GM19193 (cell line): ENCODE measurements around the gene LMX1A.

Source experiments
- POLR2A ChIP-seq: IDR thresholded peaks from 4 replicates; pipeline ENCODE4 v1.6.1; 2011; ENCODE audit not compliant: insufficient read depth, insufficient read length; ENCODE audit errors: extremely low read depth

The LMX1A gene

DNA sequence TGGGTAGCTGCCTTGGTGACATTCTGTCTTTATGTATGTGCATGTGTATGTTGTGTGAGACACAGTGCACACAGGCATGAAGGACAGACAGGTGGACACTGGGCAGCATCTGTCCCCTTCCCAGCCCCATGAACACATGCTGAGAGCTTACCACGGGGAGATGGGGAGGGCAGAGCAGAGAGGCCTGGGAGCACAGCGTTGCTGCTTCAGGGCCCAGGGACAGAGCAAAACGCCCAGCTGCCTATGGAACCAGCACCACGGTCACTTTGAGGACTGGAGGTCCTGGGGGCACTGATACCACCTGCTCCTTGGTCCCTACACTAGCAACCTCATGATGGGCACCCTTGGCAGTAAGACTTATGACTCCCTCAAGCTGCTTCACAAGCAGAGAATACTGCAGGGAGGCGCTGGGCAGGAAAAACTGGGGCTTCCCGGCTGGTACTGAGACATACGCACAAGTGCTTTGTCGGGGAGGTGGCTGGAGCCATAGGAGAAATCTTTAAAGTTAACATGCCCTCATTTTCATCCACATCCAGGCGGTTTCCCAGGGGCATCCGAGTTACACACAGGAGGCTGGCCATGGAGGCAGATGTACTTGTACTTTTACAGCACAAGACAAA lies 40.3 kb downstream of the LMX1A start:
- TF ChIP-seq POLR2A: no peak

DNA sequence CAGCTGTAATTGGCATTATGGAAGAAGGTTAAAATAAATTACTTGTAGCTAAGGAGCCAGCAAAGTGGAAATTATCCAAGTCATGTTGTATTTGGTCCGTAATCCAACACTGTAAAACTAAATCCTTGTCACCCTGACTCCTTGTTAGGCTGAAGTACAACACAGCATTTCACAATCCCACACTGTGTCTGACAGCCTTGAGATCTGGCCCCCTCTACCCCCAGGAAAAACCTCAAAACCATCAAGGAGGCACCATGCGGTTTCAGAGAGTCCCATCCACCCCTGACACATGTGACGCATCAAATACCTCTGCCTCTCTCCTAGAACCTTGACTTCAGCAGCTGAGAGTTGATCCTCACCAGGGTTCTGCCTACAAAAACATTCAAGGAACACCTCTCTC lies 41.0 kb downstream of the LMX1A start:
- TF ChIP-seq POLR2A: no peak

DNA sequence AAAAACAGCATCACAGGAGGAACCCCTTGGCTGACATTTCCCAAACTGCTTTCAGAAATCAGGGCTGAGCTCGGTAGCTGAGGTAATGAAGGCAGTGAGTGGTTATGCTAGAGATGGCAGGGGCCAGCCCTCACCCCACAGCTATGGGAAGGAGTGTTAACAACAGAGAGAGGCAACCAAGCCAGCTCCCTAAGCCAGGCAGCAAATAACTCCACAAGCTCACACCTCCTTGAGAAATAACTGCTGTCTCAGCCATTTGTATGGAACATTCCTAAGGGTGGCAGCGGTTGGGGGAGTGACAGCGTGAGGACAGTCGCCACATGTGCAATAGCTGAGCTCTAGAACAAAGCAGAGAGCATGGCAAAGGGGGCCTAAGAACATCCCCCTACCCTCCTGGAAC lies 42.6 kb downstream of the LMX1A start:
- TF ChIP-seq POLR2A: no peak

DNA sequence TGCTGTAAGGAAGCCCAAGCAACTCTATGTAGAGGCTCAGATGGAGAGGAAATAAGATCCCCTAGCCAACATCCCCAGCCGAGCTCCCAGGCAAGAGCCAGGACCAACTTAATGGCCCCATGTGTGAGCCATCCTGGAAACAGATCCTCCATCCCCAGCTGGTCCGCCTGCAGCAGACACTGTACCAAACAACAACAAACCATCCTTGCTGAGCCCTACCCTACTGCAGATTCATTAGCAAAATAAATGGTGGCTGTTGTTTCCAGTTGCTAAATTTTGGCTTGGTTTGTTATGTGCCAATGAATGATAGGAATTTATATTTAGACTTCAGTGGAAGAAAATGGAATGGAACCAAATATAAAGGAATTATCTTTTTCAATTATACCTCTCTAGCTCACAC lies 43.9 kb downstream of the LMX1A start:
- no peak for TF ChIP-seq POLR2A

DNA sequence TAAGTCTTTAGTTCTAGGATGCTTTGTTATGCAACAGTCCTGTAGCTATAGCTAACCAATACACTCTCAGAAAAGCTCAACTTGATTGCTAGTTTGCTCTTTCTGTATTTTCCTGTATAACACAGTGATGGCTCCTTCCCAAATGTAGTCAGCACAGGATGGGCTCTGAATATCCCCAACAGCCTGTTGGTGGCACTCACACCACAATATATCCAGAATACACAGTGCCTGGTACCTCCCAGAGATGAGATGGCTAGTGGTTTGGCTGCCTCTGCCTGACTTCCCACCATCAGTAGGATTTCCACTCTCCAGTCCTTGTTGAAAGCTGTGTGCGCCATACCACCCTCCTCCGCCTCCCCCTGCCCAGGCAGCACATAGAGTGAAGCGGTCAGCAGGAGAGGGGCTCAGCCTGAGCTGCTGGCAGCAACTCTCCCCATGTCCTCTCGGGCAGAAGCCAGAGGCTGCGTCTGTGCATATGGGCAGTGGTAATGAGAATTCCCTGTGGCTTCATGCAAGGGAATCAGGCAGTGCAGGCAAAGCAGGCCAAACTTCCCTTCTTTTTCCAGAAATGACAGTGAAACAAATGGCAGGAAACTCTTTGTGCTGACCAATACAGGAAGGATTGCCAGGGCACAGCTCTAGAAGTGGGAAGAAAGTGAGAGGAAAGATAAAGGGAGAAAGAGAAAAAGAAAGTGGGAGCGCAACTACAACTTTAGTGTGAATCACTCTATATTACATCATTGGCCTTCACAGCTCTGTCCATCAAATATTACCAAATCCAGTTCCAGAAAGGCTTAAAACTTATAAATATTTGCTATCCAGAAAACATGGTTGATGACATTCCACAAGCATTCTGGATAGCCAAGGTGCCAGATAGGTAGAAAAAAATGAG lies 49.7 kb downstream of the LMX1A start:
- no peak for TF ChIP-seq POLR2A

DNA sequence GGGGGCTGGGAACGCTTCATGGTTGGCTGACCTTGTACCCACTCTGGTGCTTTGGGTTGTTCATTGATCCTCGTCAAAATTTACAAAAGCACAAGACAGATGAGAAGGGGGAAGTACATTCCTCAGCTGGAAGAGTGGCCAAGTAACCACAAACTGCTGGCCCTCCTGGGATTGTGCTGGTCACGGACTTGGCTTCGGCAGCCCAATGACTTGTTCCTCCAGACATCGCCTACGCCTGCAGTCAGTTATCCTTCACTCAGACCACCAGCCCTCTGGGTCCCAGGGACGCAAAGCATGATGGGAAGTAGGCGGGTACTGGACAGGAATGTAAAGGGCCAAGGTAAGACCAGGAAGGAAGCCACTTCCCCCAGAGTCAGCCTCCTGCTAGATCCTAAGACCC lies 53.1 kb downstream of the LMX1A start:
- no peak for TF ChIP-seq POLR2A

DNA sequence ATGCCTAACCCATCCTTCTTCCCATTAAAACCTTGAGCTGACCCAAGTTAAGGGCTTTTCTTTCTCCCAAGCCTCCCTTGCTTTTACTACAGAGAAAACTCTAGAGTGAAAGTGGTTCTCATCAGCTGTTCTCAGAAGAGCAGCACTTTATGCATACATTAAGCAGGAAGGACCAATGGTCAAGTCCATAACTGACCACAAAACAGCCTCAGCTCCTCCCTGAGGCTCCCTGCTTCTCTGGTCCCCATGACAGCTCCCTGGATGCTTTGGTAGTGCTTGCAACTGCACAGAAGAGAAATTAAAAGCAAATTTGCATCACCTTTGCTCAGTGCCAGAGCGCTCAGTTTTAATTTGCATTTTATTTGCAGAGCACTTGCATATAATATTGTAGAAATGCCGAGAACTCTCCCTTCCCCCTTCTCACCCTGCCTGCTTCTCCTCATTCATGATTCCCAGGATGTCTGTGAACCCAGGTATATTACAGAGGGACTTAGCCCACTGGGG lies 56.1 kb downstream of the LMX1A start:
- no peak for TF ChIP-seq POLR2A

DNA sequence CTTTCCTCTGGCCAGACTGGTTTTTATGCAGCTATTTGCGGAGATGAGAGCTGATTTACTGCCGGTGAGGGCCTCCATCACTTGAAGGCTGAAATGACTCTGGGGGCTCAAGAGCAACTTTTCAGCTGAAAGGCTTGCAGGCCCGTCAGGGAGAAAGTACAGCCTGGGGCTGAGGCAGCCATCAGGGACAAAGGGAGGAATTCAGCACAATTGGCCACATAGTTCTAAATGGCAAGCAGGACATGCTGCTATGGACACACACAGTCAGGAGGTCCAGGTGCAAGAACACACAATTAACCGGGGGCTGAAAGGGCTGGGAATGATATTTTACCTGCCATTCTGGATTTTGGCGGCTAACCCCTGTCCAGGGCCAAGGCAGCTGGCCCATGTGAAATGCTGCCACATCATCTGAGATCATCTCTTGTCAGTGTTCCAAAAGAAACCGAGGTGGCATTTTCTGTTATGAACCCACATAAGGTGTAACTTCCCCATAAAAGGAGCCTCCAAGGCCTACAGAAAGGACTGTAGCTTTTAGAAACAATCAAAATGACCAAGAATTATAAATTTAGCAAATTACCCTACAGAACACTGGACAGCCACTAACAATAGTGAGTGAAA lies 58.2 kb downstream of the LMX1A start:
- no peak for TF ChIP-seq POLR2A

DNA sequence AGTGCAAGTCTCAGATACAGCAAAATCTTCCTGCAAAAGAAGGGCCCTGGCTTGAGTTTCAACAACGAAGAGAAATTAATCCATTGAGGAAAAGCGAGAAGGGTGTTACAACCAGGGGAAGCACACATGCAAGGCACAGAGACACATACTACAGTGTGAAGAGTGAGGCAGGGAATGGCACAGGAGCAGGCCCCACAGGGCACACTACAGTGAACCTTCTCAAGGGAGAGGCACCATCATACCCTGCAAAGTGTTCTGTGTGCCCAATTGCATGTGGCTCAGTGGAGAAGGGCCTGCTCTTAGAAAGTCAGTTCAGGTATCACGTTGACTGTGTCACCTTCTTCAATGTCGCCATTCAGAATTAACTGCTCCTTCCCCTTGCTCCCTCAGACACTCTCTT lies 60.3 kb downstream of the LMX1A start:
- no peak for TF ChIP-seq POLR2A

DNA sequence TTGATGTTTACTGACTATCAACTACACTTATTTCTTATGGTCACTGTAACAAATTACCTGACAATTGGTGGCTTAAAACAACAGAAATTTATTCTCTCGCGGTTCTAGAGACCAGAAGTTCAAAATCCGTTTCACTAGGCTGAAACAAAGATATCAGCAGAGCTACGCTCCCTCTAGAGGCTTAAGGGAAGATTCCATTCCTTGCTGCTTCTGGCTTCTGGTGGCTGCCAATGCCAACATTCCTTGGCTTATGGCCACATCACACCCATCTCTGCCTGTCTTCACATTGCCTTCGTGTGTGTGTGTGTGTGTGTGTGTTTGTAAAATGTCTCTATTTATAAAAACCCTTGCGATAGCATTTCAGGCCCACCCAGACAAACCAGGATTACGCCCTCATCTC lies 66.4 kb downstream of the LMX1A start:
- no peak for TF ChIP-seq POLR2A

DNA sequence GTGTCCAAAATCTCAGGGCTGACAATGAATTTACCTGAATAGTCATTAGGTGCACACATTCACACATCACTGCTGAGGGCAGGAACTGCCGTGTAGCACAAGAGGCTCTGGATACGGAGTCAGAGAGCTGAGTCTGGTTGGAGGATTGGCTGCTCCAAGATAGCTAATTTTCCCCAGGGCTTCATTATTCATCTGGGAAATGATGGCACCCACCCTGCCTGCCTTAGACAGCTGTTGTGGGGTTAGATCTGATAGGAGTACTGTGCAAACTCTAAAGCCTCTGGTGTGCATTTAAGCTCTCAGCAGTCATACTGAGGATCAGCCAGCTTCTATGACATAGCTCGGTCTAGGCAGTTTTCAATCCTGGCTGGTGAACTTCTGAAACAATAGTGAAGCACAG lies 67.0 kb downstream of the LMX1A start:
- TF ChIP-seq POLR2A: no peak

DNA sequence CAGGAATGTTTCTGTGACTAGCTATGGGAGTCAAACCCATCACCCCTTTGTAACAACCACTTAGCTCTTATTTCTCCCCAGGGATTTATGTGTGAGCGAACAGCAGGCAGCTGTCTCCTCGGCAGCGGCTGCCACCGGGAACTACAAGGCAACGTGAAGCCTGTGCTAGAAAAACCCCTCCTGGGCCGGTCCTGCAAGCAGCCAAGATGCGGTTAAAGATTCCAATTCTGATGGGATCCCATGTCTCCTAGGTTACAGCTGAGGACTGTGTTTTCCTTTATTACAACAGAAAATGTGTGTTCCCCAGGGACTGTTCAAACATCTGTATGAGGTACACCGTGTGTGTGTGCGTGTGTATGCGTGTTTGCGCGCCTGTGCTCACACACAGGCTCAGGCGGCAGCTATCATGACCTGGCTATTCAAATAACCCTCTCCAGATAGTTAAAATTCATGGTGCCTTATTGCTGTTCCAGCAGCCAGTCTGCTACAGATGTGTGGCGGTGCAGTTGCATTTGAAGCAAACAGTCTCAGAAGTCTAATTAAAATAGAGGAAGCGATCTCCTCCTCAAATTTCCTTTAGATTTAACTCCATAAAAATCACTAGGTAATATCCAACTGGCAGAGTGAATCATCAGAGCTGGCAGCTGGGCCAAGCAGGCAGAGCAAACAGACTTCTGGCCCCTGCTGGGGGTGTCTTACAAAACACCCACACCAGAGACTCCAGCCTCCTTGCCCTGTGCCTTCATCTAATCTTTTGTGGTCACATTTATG lies 68.0 kb downstream of the LMX1A start:
- no peak for TF ChIP-seq POLR2A

DNA sequence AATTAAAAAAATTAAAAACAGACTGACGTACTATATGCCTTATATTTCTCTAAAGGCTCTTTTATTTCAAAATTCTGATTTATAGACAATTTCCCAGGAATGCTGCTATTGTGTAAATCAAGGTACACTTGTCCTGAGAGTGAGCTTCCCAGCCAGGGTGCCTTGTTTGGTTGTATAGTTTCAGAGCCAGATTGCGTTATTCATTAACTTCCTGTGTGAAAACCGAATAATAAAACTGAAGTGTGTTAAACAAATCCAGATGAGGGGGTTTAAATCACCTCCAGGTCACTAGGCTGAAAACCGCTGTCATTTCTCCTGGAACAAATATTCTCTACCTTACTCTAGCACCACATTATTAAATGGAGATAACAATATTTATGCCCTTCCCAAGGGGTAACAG lies 68.7 kb downstream of the LMX1A start:
- no peak for TF ChIP-seq POLR2A

DNA sequence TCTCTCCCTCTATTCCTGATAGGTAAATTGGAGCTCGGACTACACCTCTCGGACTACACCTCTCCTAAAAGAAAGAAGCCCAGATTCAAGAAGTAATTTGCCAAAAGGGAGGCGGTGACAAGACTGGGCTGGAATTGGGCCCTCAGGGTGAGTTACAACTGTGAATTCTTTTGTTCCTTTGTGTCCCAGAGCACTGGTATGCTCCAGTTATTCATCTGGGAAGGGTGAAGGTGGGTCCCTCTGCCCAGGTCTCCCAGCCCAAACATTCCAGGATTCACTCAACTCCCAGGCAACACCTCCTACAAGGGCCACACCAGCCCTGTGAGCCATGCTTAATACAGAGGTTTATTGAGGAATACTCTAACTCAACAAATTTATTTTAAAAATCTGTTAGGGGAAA lies 69.2 kb downstream of the LMX1A start:
- no peak for TF ChIP-seq POLR2A

DNA sequence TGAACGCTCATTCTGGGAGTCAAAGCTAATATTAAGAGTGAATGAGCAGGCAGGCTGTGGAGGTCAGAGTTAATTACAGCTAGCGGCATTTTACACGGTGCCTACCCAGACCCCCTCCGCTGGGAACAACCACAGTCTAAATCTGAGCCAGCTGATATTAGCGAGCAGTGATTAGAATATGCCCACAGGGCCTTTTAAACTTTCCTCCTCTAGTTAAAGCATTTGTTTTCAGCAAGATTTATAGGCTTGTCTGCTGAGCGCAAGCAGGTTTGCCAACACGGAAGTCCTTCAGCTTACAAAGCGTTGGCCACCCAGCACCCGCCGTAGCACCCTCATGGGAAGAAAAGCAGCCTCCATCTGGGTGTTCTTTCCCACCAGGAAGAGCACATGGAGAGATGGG lies 72.1 kb downstream of the LMX1A start:
- TF ChIP-seq POLR2A: no peak
